ENCODE data around the gene GOLGA8N.

Gene GOLGA8N

DNA sequence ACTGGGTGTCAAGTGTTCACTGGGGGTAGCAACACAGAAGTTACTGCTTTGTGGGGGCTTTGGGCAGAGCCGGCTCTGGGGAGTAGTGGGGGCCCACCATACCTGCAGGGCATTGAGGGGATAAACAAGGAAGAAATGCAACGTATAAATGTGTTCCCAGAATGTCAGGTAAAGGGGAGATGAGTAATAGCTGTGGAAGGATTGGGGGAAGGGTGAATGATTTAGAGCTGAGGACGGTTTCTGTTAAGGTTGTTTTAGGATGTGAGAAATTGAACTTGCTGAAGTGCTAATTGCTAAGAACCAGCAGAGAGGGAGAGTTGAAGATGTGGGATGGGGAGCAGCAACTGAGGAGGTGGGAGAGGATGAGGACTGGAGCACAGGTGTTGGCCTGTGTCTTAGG lies 58.9 kb downstream of the GOLGA8N start:
- no peak for DNase-seq

DNA sequence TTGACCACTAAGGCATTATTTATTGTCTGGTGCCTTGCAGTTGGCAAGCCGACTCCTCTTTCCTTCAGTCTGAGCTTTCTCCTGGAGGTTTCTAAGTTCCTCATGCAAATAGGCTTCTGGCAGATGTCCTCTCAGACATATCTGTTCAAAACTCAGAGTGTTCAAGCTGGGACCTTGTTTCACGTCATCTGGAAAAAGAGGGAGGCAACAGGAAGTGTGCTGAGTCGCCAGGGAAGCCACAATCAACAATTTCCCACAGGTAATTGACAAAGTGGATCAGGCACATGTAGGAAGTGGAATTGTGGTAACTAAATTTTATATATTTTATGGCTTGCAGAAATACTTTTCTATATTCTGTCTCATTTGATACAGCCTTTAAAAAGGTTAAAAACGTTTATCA lies 62.8 kb downstream of the GOLGA8N start:
- DNase-seq: no peak

DNA sequence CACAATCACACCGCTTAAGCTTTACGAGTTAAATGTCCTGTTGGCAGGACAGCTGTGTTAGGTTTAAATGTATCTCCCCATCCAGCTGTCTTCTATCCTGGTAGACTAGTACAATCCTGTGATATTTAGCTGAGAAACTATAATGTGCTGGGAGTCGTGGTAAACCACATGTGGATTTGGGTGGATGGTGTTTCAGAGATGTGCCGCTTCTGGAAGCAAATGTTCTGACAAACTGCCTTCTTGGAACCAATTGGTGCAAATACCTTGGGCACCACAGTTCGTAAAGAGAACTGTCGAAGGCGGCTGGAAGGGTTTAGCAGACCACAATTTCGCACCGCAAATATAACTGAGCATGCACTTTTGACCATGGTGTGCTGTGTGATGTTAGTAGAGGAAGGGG lies 63.2 kb downstream of the GOLGA8N start:
- DNase-seq: no peak
